ENCODE results near the gene CEMIP.

DNA sequence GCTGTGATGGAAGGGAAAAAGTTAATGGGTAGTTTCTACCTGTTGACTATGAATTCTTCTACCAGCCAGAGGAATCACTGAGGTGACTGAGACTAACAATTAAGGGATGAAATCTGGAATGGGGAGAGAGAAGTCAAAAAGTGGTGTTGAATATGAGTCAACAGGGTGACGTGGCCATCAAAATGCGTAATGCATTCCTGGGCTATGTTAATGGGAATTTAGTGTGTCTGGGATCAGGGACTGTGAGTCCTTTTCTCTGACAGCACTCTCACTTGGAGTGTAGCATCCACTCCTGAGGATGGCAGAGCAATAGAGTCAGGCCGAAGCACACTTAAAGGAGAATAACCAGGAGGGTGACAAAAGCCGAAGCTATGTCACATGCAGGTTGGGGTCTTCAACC is 150.1 kb downstream of the CEMIP start:
- no peak for TF ChIP-seq POLR2A (IDR thresholded peaks at IDR 0.05)
- TF ChIP-seq, protein P1, sequence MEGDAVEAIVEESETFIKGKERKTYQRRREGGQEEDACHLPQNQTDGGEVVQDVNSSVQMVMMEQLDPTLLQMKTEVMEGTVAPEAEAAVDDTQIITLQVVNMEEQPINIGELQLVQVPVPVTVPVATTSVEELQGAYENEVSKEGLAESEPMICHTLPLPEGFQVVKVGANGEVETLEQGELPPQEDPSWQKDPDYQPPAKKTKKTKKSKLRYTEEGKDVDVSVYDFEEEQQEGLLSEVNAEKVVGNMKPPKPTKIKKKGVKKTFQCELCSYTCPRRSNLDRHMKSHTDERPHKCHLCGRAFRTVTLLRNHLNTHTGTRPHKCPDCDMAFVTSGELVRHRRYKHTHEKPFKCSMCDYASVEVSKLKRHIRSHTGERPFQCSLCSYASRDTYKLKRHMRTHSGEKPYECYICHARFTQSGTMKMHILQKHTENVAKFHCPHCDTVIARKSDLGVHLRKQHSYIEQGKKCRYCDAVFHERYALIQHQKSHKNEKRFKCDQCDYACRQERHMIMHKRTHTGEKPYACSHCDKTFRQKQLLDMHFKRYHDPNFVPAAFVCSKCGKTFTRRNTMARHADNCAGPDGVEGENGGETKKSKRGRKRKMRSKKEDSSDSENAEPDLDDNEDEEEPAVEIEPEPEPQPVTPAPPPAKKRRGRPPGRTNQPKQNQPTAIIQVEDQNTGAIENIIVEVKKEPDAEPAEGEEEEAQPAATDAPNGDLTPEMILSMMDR (IDR thresholded peaks at IDR 0.05 in 4 of 5, conservative IDR thresholded peaks at IDR 0.05 in 1 of 5) = no peak
